Activated B cell treated with CpG ODN at 0.5 μM for 24 hours (primary cell): Measurements from ENCODE around the gene PRR7. TPM values are rescaled to one million over a fixed set of nuclear protein-coding genes. Genes with fewer than 3 reads are reported as not detected.
A peak's percentile ranks its signal among the peaks of the same experiment; 100 is the strongest.

Experiments
- ATAC-seq: fragments of 200-7000 bp; cut with Tn5 transposase; one replicate; pipeline ENCODE4 v1.10.0; 2021; ENCODE audit warnings: low read depth, mild to moderate bottlenecking, moderate library complexity
- CTCF ChIA-PET: fragments of 350-600 bp; sonication (Branson Sonifier 250); formaldehyde crosslinking; loops from one replicate; lab custom pipeline; 2021; ENCODE audit warnings: antibody characterized with exemption; lab: Charles Lee
- POLR2A ChIA-PET: fragments of 350-600 bp; sonication (Branson Sonifier 250); formaldehyde crosslinking; loops from one replicate; lab custom pipeline; 2021; ENCODE audit warnings: antibody characterized with exemption; lab: Charles Lee
- DNase-seq: peaks from one replicate; pipeline ENCODE4 v3.0.0; 2022
- H3K27ac Mint-ChIP-seq: one replicate; pipeline ENCODE4 v1.8.0; 2020; ENCODE audit warnings: mixed read lengths
- H3K27me3 Mint-ChIP-seq: one replicate; pipeline ENCODE4 v1.8.0; 2021; ENCODE audit warnings: mixed read lengths
- H3K36me3 Mint-ChIP-seq: one replicate; pipeline ENCODE4 v1.8.0; 2021; ENCODE audit warnings: low read depth, mixed read lengths
- H3K4me1 Mint-ChIP-seq: one replicate; pipeline ENCODE4 v1.8.0; 2021; ENCODE audit warnings: mixed read lengths
- H3K4me3 Mint-ChIP-seq: one replicate; pipeline ENCODE4 v1.8.0; 2020; ENCODE audit warnings: mild to moderate bottlenecking, mixed read lengths
- H3K9me3 Mint-ChIP-seq: one replicate; pipeline ENCODE4 v1.8.0; 2020; ENCODE audit warnings: mixed read lengths
- CTCF ChIP-seq: fragments of 200-600 bp; IDR thresholded peaks from one replicate; pipeline ENCODE4 v1.8.0; 2022; ENCODE audit warnings: antibody characterized with exemption, mild to moderate bottlenecking
- intact Hi-C: fragments of 100-400 bp; cut with micrococcal nuclease; formaldehyde crosslinking; loops from one replicate; pipeline ENCODE4 v1.15.1; 2024
- total RNA-seq: library from RNA; stranded (reverse); gene quantifications from 2 replicates; pipeline ENCODE4 v1.2.3, GENCODE V29; 2022

The PRR7 gene
- total RNA-seq, 1 donor from 2014 or later, result 3.2 TPM

GRCh38 chr5:177474002-177474476 lies 27.4 kb downstream of the PRR7 start:
- Mint-ChIP-seq H3K27ac (peak overlapping the region; percentile 12), H3K4me1 (peaks cover 24% of the 10 kb centered on the region)
- intact Hi-C loops, result no loop called here

GRCh38 chr5:177474846-177475562 lies 28.4 kb downstream of the PRR7 start:
- peak overlapping the region; percentile 24 for H3K4me3 Mint-ChIP-seq
- DNase-seq (no peak), ATAC-seq (no peak)
- ChIA-PET CTCF (no interaction called here), POLR2A (interaction anchor here (0.7 to 1.4 kb wide), 2 partner anchors 23 to 27 kb away, joined by 3 read pairs; partner anchors contain the start of gene PDLIM7)
- H3K27ac Mint-ChIP-seq, result no peak overlapping the region
- intact Hi-C loops, result no loop called here
- H3K9me3 Mint-ChIP-seq, result no peaks in the 10 kb centered on the region
- no peaks in the 10 kb centered on the region for H3K36me3 Mint-ChIP-seq
- peaks cover 34% of the 10 kb centered on the region for H3K4me1 Mint-ChIP-seq
- TF ChIP-seq CTCF, result no peak
- H3K27me3 Mint-ChIP-seq, result peaks cover 4% of the 10 kb centered on the region

More at GRCh38 chr5:177474002-177474476, 27.4 kb downstream of the PRR7 start:
- TF ChIP-seq CTCF, result no peak
- CTCF ChIA-PET, result interaction anchor here (1.3 kb wide), 1 partner anchor 83 kb away, joined by 3 read pairs; no protein-coding TSS in a partner anchor
- Mint-ChIP-seq H3K4me3 (peak overlapping the region; percentile 78), H3K27me3 (peaks cover 4% of the 10 kb centered on the region), H3K36me3 (no peaks in the 10 kb centered on the region), H3K9me3 (no peaks in the 10 kb centered on the region)
- ATAC-seq (no peak), DNase-seq (no peak)
- POLR2A ChIA-PET, result interaction anchor here (1.4 kb wide), 1 partner anchor 23 kb away, joined by 3 read pairs; the partner anchor contains the start of gene PDLIM7

- H3K36me3 Mint-ChIP-seq, result no peaks in the 10 kb centered on the region
- H3K27me3 Mint-ChIP-seq, result peaks cover 4% of the 10 kb centered on the region
- intact Hi-C loops, result no loop called here
- CTCF ChIA-PET, result no interaction called here
- H3K27ac Mint-ChIP-seq, result peak overlapping the region; percentile 15
- H3K4me3 Mint-ChIP-seq, result peak overlapping the region; percentile 24
- H3K9me3 Mint-ChIP-seq, result no peaks in the 10 kb centered on the region
- DNase-seq, result no peak
- peaks cover 36% of the 10 kb centered on the region for H3K4me1 Mint-ChIP-seq
- ATAC-seq, result no peak
- TF ChIP-seq CTCF, result no peak
- POLR2A ChIA-PET, result no interaction called here
Observed at GRCh38 chr5:177475563-177476427, 29.2 kb downstream of the PRR7 start.

- H3K9me3 Mint-ChIP-seq, result no peaks in the 10 kb centered on the region
- peaks cover 4% of the 10 kb centered on the region for H3K27me3 Mint-ChIP-seq
- POLR2A ChIA-PET, result no interaction called here
- intact Hi-C loops, result no loop called here
- no peak overlapping the region for H3K4me3 Mint-ChIP-seq
- ATAC-seq (no peak), DNase-seq (no peak)
- no peak overlapping the region for H3K27ac Mint-ChIP-seq
- no peaks in the 10 kb centered on the region for H3K36me3 Mint-ChIP-seq
- H3K4me1 Mint-ChIP-seq, result peaks cover 36% of the 10 kb centered on the region
- TF ChIP-seq CTCF, result no peak
- CTCF ChIA-PET, result interaction anchor here (0.8 kb wide), 1 partner anchor 21 kb away, joined by 3 read pairs; no protein-coding TSS in a partner anchor
Observed at GRCh38 chr5:177476531-177477233, 30.1 kb downstream of the PRR7 start.
